ENCODE measurements around the gene TBK1.

TBK1 gene

DNA sequence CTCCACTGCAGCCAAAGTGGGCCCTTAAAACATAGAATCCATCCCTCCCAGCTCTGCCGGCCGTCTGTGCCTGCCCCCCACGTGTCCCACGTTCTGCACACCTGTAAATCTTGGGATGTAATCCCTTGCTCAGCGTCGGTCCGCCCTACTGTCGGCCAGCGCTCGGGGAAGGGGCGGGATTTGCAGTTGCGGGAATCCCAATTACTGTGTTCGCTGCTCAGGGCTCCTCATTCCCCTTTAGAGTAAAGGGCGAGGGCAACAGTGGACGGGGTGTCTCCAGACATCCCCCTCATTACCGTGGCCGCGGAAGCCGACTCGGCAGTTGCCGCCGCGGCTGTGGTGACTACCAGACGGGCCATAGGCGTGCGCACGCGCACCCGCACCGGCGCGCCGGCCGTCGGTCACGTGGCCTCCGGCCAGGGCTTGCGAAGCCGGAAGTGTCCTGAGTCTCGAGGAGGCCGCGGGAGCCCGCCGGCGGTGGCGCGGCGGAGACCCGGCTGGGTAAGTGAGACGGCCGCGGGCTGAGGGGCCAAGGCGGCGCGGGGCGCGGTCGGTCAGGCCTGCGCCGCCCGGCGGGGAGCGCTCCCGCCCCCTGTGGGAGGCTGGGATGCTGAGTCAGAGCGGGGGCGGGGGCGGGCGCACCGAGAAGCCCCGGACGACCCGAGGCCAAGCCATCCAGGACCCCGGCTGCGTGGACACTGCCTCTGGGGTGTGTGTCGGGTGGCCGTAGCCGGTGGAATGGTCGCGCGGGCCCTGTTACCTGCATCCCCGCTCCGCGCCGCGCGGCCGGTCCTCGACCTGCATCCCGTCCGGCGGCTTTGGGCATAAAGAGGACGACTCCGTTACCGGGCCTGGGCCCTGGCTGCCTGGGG lies at the start of gene TBK1:
TBK1 (plus strand) TSS at position 434 of the 872 bp plus-strand sequence. CDS start 3,751 bp downstream, outside the sequence.
- DNase-seq (ENCODE audit: low spot score) = peak; percentile 81

DNA sequence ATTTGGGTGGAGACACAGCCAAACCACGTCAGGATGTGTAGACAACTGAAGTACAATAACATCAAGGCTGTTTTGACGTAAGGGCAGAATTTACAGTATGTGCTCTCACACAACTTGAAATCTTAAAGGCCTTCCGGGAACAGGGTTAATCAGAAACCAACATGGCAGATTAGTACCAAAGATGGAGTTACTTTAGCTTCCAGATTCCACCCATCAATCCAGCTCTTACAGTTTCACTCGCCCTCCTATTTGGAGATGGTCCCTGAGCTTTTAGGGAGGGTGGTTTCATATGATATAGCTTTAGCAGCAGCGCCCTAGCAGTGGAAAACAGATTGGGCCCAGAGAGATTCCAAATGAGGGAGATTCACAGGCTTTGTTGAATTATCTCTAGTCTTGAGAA lies 49.7 kb upstream of the TBK1 start:
- DNase-seq (ENCODE audit: low spot score) = no peak

DNA sequence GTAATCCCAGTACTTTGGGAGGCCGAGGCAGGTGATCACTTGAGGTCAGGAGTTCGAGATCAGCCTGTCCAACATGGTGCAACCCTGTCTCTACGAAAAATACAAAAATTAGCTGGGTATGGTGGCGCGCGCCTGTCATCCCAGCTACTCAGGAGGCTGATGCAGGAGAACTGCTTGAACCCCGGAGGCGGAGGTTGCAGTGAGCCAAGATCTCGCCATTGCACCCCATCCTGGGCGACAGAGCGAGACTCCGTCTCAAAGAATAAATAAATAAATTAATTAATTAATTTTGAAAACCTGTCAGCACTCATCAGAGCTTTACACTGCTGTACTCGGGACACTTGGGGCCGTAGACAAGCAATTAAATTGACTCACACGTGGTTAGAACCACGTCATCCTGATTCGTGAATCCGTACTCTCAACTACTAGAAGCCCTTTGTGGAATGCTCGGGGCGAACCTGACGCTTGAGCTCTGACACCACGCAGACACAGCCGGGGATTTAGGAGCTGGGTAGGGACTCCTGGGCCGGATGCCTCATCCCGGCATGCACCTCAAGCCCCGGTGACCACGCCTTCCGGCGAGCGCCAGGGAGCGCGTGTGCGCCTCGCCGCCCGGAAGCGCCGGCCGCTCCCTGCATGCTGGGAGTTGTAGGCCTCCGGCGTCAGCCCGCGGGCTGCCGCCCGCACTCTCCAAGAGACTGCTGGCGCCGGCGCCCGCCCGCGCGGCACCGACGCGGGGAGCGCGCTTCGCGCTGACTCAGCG lies 48.0 kb upstream of the TBK1 start, which contains the start of gene XPOT:
XPOT (plus strand) TSS at position 686 of the 763 bp plus-strand sequence. CDS start 5,644 bp downstream, outside the sequence.
- DNase-seq (ENCODE audit: low spot score) = peak; percentile 98

DNA sequence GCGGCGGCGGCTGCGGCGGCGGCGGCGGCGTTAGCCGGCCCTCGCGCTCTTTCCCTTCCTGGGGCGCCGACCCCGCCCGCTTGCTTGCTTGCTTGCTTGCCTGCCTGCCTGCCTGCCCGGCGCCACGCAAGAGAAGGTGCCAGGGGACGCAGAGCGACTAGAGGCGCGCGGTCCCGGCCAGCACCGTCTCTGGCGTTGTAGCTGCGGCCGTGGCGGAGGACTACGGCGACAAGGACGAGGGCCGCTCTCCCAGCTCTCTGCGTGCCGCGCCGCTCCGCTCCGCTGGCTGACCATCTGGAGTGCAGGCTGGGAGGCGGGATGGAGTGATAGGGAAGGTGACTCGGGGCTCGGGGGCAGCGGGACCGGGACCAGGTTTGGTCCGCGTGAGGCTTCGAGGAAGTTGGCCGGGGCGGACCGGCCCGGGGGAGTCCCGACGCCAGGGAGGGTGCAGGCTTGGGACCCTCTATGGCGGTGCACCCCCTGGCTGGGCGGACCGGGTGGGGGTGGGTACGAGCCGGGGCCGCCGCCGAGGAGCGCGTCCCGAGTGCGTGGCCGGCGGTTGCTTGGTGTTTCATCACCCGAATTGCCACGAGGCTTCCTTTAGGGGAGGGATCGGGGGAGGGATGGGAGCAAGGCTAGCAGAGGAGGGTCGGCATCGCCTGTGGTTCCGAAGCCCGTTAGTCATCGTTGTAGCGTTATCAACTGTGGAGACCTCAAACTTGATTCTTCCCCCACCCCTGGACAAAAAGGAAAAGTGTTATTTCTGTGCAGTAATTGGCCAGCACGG lies 47.3 kb upstream of the TBK1 start:
- DNase-seq (ENCODE audit: low spot score) = peak; percentile 83

DNA sequence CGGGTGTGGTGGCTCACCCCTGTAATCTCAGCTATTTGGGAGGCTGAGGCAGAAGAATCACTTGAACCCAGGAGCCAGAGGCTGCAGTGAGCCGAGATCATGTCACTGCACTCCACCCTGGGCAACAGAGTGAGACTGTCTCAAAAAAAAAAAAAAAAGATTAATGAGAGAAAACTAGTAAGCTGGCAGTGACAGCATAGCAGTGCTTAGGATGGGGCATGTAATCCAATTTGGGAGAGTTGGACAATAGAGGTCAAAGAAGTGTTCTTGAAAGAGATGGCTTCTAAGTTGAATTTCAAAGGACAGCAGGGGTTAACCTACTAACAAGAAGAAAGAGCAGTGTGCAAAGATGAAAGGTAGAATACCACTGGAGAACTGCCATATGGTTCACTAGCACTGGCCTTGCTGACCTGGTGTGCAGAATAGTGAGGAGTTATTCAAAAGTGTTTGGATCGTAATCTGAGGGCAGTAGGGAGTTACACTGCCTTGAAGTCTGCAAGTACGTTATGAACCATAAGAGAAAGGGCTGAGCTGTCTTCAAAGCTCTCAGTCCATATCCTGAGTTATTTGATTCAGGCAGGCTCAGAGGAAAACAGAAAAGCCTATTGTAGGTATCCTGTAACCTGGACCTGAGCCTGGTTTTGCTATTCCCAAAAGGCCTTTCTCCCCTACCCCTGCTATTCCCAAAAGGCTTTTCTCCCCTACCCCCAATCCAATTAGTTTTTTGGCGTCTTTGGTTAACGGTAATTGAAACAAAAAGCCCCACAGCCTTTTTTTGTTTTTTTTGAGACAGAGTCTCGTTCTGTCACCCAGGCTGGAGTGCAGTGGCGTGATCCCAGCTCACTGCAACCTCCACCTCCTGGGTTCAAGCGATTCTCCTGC lies 44.3 kb upstream of the TBK1 start:
- DNase-seq (ENCODE audit: low spot score) = no peak

DNA sequence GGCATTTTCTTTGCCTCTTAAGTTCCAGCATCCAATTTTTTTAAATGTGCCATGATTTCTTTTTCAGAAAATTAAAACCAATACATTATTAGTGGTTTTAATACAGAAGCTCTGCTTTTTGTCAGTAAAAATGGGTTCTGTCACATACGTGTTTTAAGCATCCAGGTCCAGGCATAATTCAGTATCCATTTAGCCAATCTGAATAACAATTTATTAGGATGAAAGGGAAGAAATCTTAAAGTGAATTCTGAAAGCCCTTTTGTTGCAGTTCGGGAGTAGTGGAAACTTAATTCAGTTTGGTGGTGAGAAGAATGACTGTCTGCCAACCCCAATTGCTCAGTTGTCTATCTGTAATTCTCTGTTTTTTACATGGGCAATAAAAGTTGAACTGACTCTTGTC lies 40.5 kb upstream of the TBK1 start:
- no peak for DNase-seq (ENCODE audit: low spot score)

DNA sequence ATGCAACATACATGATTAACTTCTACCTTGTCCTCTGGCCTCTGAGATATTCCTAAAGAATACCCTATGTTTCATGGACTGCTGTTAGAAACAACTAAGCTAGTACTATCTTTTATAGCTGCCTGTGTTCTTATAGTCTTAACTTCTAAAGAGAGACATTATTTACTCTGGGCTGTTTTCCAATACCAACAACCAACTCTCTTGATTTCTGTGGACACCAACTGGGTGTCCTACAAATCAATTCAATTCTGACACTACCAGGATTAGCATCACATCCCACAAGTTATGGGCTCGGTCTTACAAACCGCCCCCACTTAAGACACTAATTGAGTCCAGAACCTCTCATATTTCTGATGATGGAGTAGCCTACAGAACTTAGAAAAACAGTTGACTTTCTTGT lies 39.5 kb upstream of the TBK1 start:
- no peak for DNase-seq (ENCODE audit: low spot score)

DNA sequence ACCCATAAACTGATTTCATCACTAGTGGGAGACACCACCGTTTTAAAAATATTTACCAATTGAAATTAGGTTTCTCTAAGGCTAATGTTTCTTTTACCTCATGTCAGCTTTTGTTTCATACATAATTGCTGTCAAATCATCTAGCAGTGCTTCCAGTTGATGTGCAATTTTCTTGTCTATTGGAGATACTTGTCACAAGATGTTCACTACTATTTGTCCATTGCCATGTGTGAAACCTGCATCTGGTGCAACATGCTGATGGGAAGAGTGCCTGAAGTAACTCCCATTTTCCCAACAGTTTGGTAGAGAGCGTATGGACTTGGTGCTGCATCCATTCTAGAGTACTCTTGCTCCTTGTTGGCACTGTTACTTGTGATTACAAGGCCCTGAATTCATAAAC lies 38.0 kb upstream of the TBK1 start:
- no peak for DNase-seq (ENCODE audit: low spot score)

DNA sequence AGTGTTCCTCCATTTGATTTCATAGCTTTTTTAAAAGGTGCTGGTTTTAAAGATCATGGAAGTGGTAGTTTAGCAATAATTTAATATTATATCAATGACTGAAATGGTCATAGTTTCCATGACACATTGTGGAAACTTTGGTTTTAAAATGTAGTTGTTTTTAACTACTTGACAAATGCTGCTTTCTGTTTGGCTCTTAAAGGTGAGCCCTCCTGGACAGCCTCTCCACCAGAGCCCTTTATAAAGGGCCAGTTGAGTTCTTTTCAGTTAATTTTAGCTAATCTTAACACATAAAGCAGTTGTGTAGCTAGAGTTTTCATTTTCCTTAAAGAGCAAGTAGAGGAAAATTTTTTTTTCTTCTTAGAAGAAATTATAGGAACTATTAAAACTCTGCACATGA lies 33.7 kb upstream of the TBK1 start:
- no peak for DNase-seq (ENCODE audit: low spot score)

DNA sequence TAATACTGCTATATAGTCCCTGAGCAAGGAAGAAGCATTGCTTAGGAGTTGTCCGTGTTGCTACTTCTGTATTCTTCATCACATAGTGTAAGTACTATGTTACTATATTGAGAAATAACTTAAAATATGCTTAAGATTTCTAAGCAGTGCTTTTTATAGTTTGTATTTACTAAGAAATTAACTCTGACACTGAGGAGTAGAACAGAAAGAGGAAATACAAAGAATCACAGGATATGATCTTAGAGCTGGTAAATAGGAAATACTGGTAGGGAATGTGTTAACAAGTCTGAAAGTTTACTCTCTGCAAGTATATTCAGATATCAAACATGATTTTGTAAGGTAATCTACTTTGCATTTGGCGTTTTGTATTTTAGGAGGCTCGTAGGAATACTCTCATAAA lies 32.2 kb upstream of the TBK1 start:
- no peak for DNase-seq (ENCODE audit: low spot score)

DNA sequence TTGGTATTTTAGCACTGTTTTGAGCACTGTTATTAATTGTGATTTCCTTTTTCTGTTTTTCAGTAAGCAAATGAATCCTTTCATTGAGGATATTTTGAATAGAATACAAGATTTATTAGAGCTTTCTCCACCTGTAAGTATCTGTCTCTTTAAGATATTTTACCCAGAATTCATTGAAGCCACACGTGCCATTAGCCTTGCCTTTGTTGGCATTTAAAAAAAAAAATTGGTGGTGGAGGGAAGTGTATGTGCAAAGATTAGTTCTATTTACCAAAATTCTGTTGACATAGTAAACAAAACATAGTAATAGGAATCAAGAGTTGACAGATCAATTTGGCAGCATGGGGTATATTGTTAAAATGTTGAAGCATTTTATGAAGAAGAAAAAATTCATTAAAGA lies 23.9 kb upstream of the TBK1 start:
- DNase-seq (ENCODE audit: low spot score) = no peak

DNA sequence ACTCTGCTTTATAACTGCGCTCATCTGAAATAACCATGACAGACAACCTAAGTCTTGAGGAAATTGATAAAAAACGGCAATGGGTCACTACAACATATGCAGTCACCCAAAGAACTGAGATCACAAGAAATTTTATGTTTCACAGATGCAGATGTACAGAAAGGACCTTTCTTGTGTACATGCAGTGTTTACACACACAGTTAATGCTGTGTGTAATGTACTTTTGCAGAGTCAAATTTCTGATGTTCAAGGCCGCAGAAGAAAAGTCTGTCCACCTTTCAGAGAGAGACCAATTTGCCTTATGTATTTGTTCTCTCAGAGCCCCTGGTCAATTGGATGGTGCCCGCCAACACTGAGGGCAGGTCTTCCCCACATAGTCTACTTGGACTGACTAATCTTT lies 23.0 kb upstream of the TBK1 start:
- DNase-seq (ENCODE audit: low spot score) = no peak

DNA sequence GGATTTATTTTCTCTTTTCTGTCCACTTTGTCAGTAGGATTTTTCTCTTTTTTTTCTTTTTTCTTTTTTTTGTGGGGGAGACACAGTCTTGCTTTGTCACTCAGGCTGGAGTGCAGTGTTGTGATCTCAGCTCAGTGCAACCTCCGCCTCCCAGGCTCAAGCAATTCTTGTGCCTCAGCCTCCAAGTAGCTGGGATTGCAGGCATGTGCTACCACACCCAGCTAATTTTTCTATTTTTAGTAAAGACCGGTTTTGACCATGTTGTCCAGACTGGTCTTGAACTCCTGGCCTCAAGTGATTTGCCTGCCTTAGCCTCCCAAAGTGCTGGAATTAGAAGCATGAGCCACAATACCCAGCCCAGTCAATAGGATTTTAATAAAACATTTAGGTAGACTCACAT lies 21.0 kb upstream of the TBK1 start:
- DNase-seq (ENCODE audit: low spot score) = no peak

DNA sequence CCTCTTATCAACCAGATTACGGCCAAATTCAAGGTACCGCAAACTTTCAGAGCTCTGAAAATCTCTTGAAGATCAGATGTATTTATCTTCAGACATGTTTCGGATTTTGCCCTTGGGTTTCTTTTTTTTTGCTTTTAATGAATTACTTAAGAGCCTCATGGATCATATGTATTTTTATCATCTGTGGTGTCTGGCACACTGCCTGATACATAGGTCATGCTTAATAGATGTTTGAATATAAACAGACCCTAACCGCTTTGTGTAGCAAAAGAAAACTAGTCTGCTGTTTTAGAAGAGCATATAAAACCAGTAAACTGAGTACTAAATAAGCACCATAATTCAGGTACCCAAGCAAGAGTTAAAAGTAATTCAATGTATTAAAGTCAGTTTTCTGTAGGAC lies 20.1 kb upstream of the TBK1 start:
- DNase-seq (ENCODE audit: low spot score) = no peak

DNA sequence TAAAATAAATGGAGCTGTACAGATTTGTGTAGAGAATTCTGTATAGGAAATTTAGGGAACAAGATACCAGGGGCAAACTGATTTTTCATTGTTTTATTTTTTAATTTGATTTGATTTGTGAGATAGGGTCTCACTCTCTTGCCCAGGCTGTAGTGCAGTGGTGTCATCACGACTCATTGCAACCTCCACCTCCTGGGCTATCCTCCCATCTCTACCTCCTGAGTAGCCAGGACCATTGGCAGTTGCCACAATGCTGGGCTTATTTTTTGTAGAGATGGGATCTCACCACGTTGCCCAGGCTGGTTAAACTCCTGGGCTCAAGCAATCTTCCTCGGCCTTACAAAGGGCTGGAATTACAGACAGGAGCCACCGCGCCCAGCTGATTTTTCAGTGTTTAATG lies 18.0 kb upstream of the TBK1 start:
- DNase-seq (ENCODE audit: low spot score) = no peak

DNA sequence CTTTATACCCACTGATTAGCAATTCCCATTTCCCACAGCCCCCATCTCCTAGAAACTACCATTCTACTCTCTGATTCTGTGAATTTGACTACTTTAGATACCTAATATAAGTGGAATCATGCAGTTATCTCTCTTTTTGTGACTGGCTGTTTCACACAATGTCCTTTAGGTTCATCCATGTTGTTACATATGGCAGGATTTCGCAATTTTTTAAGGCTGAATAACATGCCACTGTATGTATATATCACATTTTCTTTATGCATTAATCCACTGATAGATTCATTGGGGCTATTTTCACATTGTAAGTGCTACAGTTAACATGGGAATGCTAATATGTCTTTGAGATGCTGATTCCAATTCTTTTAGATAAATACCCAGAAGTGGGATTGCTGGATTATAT lies 11.8 kb upstream of the TBK1 start:
- no peak for DNase-seq (ENCODE audit: low spot score)

DNA sequence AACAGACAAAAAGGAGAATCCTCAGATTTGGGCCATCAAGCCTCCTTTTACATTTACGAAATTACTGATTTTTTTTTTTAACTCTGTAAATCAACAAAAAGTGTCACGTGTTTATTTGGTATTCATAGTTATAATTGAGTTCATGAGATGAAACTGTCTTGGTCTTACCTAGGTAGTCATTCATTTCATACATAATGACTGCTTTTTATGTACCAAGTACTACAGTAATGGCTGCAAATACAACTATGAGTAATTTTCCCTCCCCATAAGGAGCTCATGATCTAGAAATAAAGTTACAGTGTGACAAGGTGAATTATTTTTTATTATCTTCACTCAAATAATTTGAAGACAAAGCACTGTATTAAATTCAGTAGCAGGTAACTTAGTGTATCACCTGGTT lies 6.4 kb upstream of the TBK1 start:
- no peak for DNase-seq (ENCODE audit: low spot score)

DNA sequence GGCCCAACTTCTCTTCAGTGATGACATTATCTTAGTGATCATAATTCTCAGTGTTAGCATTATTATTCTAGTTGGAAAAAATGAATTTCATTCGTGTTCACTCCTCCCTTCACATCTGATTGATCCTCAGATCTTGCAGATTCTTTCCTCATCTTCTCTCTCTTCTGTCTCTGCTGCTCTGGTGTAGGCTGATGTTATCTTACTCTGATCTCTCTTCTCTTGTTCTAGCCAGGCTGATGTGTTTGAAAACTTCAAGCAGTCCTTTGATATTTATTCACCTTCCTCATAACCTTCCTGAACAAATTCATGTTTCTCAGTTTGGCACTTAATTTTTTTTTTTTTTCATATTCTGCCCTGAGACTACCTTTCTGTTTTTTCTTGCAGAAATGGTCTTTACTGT lies 5.6 kb upstream of the TBK1 start:
- DNase-seq (ENCODE audit: low spot score) = no peak

DNA sequence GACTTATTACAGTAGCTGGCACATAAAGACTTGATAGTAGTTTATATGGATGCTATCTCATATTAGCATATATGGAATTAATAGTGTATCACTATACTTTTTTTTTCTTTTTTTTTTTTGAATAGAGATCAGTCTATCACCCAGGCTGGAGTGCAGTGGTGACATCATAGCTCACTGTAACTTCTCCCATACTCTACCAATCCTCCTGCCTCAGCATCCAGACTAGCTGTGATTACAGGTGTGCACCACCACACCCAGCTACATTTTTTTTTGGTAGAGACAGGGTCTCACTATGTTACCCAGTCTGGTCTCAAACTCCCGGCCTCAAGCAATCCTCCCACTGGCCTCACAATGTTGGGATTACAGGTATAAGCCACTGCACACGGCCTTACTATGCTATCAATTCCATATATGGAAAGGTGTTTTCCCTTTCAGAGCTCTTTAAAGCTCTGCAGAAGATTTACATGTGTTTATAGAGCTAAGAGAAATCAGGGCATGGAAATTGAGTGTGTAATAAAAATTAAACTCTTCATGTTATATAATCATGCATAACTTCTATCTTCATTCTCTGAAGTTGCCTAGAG lies 1.8 kb upstream of the TBK1 start:
- DNase-seq (ENCODE audit: low spot score) = peak; percentile 35

DNA sequence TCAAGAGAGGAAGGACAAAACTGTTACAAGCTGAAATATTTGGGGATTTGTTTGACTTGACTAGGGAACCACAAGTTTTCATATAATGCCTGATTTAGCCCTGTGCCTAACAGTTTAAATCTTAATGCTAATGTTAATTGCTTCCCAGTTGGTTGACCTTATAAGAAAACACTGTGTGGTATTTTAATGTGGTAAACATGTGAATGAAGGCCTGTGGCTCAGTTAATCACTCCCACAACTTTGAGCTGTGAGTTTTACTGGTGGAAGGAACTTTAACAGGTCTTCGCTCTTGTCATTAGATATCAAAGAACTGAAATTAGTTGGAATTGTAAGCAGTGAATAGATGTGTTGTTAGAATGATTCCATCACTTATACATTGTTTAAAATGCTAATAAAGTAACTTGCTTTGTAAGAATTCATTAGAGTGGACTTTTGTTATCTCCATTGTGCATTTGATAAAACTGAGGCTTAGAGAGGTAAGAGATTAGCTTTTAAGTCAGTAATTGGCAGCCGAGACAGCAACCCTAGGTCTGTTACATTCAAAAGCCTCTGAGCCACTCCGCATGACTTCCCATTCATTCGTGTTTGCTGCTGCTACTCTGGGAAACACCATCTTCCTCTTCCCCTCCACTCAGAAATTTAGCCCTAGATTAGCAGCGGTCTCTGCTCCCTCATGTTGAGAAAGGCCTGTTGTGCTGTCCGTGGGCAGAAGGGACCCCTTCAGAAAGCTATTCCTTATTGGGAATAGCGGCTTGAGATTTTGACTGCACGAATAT lies 1.0 kb upstream of the TBK1 start:
- peak; percentile 72 for DNase-seq (ENCODE audit: low spot score)
